ENCODE measurements around the gene MCC.

- no peak for TF ChIP-seq REST (IDR thresholded peaks at IDR 0.05; ENCODE audit: insufficient read depth in 1 of 2, low read depth in 2 of 2, low read length in 1 of 2)
- no peak for TF ChIP-seq TCF7L2 (IDR thresholded peaks at IDR 0.05; ENCODE audit: low read depth, low read length)
- no peak for TF ChIP-seq CTCF (IDR thresholded peaks at IDR 0.05)
- TF ChIP-seq POLR2AphosphoS5 (IDR thresholded peaks at IDR 0.05; ENCODE audit: low read depth, low read length), result no peak
Measured at GRCh38 chr5:113176196-113176595, 312.1 kb downstream of the MCC start.

Measured in Panc1 (cell line).